Activated naive CD8-positive, alpha-beta T cell treated with anti-CD3 and anti-CD28 coated beads, Interleukin-2, amount 50 U/mL, for 24 hours (primary cell): ENCODE measurements around the gene KIR2DL1.
"Not testable (repeated sequence)": the region's sequence is repeated elsewhere in the genome, so short reads cannot be mapped to it uniquely, and the experiment has no call there.

ENCODE experiments used
- ATAC-seq: fragments of 150-1000 bp; cut with Tn5 transposase; one replicate; pipeline ENCODE4 v1.10.0; 2021
- DNase-seq: peaks from one replicate; pipeline ENCODE4 v3.0.0; 2021
- H3K27ac Mint-ChIP-seq: one replicate; pipeline ENCODE4 v1.8.0; 2021; ENCODE audit warnings: mild to moderate bottlenecking, mixed read lengths
- H3K27me3 Mint-ChIP-seq: one replicate; pipeline ENCODE4 v1.8.0; 2021; ENCODE audit warnings: mixed read lengths
- H3K36me3 Mint-ChIP-seq: one replicate; pipeline ENCODE4 v1.8.0; 2021; ENCODE audit warnings: low read depth, mixed read lengths
- H3K4me1 Mint-ChIP-seq: one replicate; pipeline ENCODE4 v1.8.0; 2021; ENCODE audit warnings: mixed read lengths
- H3K4me3 Mint-ChIP-seq: one replicate; pipeline ENCODE4 v1.8.0; 2021; ENCODE audit warnings: mild to moderate bottlenecking, moderate library complexity, mixed read lengths
- H3K9me3 Mint-ChIP-seq: one replicate; pipeline ENCODE4 v1.8.0; 2021; ENCODE audit warnings: mixed read lengths

KIR2DL1 gene

GRCh38 chr19:54788154-54788553, 18.6 kb downstream of the KIR2DL1 start:
- ATAC-seq: not testable (repeated sequence)

DNA sequence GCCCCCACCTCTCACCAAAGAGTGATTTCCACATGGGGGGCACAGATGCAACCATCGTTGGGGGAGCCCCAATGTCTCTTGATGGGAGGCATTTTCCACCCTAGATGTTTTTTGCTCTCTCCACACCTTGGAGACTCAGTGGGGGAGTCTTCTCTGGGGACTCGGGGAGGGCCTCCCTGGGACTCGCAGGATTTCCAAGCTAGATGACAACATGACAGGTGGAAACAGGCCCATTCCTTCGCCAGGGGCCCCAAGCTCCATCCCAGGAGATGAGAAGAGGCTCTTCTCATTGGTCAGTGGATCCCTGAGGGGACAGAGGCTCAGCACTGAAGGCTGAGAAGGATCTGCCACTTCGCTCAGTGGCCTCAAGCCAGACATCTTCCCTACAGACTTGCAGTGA, 21.1 kb downstream of the KIR2DL1 start:
- Mint-ChIP-seq H3K4me3 (no peak overlapping the region), H3K27me3 (peaks cover 3% of the 10 kb centered on the region), H3K36me3 (no peaks in the 10 kb centered on the region), H3K9me3 (no peaks in the 10 kb centered on the region), H3K27ac (no peak overlapping the region), H3K4me1 (peaks cover 16% of the 10 kb centered on the region)
- ATAC-seq (no peak), DNase-seq (no peak)

More at GRCh38 chr19:54788154-54788553, 18.6 kb downstream of the KIR2DL1 start:
- peaks cover 11% of the 10 kb centered on the region for H3K27me3 Mint-ChIP-seq
- not testable (repeated sequence) for DNase-seq, H3K4me1 Mint-ChIP-seq, H3K4me3 Mint-ChIP-seq, H3K36me3 Mint-ChIP-seq, H3K9me3 Mint-ChIP-seq, H3K27ac Mint-ChIP-seq

DNA sequence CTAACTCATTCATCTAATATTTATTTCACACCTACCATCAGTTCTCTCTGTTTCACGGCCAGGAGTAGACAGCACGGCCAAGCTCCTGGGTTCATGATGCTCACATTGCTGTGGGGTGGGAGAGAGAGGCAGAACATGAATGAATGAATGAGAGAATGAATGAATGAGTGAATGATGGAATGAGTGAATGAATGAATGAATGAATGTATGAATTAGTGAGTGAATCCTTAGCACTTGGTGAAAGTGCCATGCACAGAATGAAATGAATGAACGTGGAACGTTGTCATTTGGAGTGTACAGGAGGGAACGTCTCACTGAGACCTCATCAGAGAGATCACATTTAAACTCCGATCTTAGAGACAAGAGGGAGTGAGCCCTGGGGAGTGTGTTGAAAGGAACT, 21.9 kb downstream of the KIR2DL1 start:
- ATAC-seq: no peak
- no peak overlapping the region for H3K27ac Mint-ChIP-seq

DNA sequence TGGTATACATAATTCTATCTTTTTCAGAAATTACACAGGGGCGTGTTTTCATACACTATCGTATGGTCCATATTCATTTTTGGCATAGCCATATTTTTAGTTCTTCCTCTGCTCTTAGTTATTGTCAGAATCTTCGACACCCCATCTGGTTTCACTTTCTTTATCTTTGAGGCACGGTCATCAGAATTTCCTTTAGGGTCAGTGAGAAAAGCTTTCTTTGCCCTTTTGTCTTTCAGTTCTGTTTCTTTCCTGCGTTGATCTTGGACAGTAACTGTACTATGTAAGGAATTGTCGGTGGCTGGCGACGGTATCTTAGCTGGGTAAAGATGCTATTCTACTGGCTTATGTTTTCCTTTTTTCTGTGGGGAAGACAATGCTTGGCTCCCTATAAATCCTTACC, 23.2 kb downstream of the KIR2DL1 start:
- Mint-ChIP-seq H3K4me1 (peaks cover 16% of the 10 kb centered on the region), H3K27me3 (peaks cover under 1% of the 10 kb centered on the region), H3K27ac (no peak overlapping the region), H3K4me3 (peak overlapping the region; percentile 71), H3K9me3 (no peaks in the 10 kb centered on the region), H3K36me3 (no peaks in the 10 kb centered on the region)
- DNase-seq (no peak), ATAC-seq (no peak)

More for the DNA sequence above, 21.9 kb downstream of the KIR2DL1 start:
- H3K27me3 Mint-ChIP-seq: peaks cover 3% of the 10 kb centered on the region
- DNase-seq: no peak
- H3K4me3 Mint-ChIP-seq: no peak overlapping the region
- H3K9me3 Mint-ChIP-seq: no peaks in the 10 kb centered on the region
- peaks cover 16% of the 10 kb centered on the region for H3K4me1 Mint-ChIP-seq
- no peaks in the 10 kb centered on the region for H3K36me3 Mint-ChIP-seq

DNA sequence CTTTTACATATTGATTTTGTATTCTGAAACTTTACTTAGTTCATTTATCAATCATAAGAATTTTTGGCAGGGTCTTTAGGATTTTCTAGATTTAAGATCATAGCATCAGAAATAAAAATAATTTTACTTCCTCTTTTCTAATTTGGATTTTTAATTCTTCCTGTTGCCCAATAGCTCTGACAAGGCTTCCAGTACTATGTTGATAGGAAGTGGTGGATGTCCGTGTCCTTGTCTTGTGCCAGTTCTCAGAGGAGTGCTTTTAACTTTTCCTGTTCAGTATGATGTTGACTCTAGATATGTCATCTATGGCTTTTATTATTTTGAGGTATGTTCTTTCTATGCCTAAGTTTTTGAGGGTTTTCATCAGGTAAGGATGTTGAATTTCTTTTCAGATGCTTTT, 26.2 kb downstream of the KIR2DL1 start:
- no peak for DNase-seq
- no peak for ATAC-seq
- Mint-ChIP-seq H3K27ac (no peak overlapping the region), H3K9me3 (no peaks in the 10 kb centered on the region), H3K4me3 (no peak overlapping the region), H3K36me3 (no peaks in the 10 kb centered on the region), H3K4me1 (peaks cover 16% of the 10 kb centered on the region), H3K27me3 (peaks cover 10% of the 10 kb centered on the region)

DNA sequence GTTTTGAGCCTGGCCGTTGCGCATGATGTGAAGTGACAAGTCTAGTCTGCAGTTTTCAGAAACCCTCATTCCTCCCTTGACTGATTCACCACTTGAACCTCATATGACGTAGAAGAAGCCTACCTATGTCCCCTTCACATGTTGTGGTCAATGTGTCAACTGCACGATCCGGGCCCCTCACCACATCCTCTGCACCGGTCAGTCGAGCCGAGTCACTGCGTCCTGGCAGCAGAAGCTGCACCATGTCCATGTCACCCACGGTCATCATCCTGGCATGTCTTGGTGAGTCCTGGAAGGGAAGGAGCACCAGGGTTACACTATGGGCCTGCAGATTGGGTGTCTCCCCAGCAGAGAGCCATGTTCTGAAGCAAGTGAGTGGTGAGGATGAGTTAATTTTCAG, 33.8 kb downstream of the KIR2DL1 start, which contains the start of gene KIR2DL4:
KIR2DL4 (plus strand) TSS at position 201 of the 400 bp plus-strand sequence; CDS start at position 243, 42 bp downstream.
- H3K27ac Mint-ChIP-seq: no peak within 1 kb of the TSS
- ATAC-seq: no peak
- H3K36me3 Mint-ChIP-seq: no peaks in the 10 kb centered on the region
- peaks cover 12% of the 10 kb centered on the region for H3K27me3 Mint-ChIP-seq
- DNase-seq: no peak
- no peaks in the 10 kb centered on the region for H3K4me1 Mint-ChIP-seq
- no peak within 1 kb of the TSS for H3K4me3 Mint-ChIP-seq
- H3K9me3 Mint-ChIP-seq: no peaks in the 10 kb centered on the region

DNA sequence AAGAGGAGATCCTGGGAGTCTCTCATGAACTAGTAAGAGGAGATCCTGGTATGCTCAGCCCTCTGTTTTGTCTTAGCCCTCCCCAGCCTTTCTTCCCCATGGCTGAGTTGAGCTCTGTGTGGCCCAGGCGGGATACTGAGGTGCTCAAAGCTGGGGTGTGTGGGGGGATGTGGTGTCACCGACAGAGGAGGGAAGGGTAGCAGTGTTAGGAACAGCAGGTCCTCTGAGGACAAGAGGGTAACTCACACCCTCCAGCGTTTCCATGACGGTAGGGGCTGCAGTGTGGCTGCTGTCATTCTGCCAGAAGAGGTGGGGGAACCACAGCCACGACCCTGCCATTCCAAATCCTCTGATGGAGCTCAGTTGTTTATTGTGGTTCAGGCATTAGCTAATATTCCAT, 34.5 kb downstream of the KIR2DL1 start:
- Mint-ChIP-seq H3K27me3 (peaks cover 9% of the 10 kb centered on the region), H3K4me1 (no peaks in the 10 kb centered on the region), H3K36me3 (no peaks in the 10 kb centered on the region), H3K9me3 (no peaks in the 10 kb centered on the region), H3K4me3 (no peak overlapping the region), H3K27ac (no peak overlapping the region)
- DNase-seq (peak; percentile 14), ATAC-seq (peak; percentile 33)

DNA sequence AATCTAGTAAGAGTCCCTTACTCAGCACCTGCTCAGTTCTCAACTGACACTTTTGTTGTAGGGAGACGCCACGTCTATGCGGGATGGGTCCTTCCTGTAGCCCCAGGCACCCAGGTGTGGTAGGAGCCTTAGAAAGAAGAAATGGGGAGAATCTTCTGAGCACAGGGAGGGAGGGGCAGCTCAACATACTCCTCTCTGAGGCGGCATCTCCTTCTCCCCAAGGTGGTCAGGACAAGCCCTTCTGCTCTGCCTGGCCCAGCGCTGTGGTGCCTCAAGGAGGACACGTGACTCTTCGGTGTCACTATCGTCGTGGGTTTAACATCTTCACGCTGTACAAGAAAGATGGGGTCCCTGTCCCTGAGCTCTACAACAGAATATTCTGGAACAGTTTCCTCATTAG, 35.0 kb downstream of the KIR2DL1 start:
- no peak for DNase-seq
- Mint-ChIP-seq H3K27ac (no peak overlapping the region), H3K4me3 (no peak overlapping the region), H3K4me1 (no peaks in the 10 kb centered on the region), H3K27me3 (peaks cover 4% of the 10 kb centered on the region), H3K36me3 (no peaks in the 10 kb centered on the region), H3K9me3 (peaks cover 2% of the 10 kb centered on the region)
- ATAC-seq: no peak

DNA sequence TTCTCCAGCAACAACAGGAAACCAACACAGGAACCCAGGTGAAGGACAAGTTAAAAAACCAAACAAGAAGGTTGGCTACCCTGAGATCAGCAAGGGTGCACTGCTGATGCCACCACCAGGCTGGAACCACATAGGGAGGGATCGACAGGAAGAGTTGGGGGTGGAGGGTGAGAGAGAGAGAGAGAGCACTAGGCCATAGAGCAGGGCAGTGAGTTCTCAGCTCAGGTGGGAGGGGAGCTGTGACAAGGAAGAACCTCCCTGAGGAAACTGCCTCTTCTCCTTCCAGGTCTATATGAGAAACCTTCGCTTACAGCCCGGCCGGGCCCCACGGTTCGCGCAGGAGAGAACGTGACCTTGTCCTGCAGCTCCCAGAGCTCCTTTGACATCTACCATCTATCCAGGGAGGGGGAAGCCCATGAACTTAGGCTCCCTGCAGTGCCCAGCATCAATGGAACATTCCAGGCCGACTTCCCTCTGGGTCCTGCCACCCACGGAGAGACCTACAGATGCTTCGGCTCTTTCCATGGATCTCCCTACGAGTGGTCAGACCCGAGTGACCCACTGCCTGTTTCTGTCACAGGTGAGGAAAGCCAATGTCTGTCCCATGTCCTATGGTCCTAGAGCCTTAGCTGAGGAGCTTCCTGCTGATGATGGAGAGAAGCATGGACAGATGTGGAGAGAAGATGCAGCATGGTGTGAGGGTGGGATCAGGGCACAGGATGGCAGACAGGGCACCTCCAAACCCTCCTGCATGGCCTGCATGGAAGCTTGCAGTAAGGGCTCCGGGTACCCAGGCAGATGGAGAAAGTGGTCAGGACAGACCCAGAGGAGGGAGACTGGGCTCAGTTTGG, 36.3 kb downstream of the KIR2DL1 start:
- H3K9me3 Mint-ChIP-seq: peaks cover 10% of the 10 kb centered on the region

DNA sequence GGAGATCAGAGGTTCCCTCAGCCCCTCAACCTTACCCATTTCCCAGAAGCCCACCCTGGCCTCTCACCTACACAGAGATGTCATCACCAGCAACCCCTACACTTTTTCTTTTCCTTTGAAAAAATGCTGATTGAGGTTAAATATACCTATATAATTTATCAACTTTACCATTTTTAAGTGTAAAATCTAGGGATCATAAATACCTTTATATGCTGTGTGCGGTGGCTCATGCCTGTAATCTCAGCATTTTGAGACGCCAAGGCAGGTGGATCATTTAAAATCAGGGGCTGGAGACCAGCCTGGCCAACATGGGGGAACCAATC, 36.9 kb downstream of the KIR2DL1 start:
- Mint-ChIP-seq H3K27me3 (peaks cover 7% of the 10 kb centered on the region), H3K36me3 (no peaks in the 10 kb centered on the region), H3K4me3 (no peak overlapping the region), H3K9me3 (peaks cover 11% of the 10 kb centered on the region), H3K4me1 (no peaks in the 10 kb centered on the region), H3K27ac (no peak overlapping the region)
- ATAC-seq (no peak), DNase-seq (no peak)

More for the DNA sequence above, 36.3 kb downstream of the KIR2DL1 start:
- H3K27me3 Mint-ChIP-seq: peaks cover 7% of the 10 kb centered on the region
- H3K4me1 Mint-ChIP-seq: no peaks in the 10 kb centered on the region
- H3K4me3 Mint-ChIP-seq: no peak overlapping the region
- ATAC-seq: no peak
- DNase-seq: no peak
- H3K36me3 Mint-ChIP-seq: no peaks in the 10 kb centered on the region
- no peak overlapping the region for H3K27ac Mint-ChIP-seq

- not testable (repeated sequence) for H3K4me1 Mint-ChIP-seq, ATAC-seq, H3K27ac Mint-ChIP-seq, H3K4me3 Mint-ChIP-seq, H3K36me3 Mint-ChIP-seq, DNase-seq, H3K27me3 Mint-ChIP-seq
- H3K9me3 Mint-ChIP-seq: peaks cover 15% of the 10 kb centered on the region
These were observed 45.0 kb downstream of the KIR2DL1 start for GRCh38 chr19:54814571-54814970.

DNA sequence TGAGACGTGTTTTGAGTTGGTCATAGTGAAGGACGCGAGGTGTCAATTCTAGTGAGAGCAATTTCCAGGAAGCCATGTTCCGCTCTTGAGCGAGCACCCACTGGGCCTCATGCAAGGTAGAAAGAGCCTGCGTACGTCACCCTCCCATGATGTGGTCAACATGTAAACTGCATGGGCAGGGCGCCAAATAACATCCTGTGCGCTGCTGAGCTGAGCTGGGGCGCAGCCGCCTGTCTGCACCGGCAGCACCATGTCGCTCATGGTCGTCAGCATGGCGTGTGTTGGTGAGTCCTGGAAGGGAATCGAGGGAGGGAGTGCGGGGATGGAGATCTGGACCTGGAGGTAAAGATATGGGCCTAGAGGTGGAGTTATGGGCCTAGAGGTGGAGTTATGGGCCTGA, 46.7 kb downstream of the KIR2DL1 start, which contains the start of gene KIR3DL1:
KIR3DL1 (plus strand) TSS at position 218 of the 400 bp plus-strand sequence.
- H3K9me3 Mint-ChIP-seq: not testable (repeated sequence)
- H3K4me3 Mint-ChIP-seq: peak within 1 kb of the TSS; percentile 24

GRCh38 chr19:54817670-54818536, 48.3 kb downstream of the KIR2DL1 start:
- Mint-ChIP-seq H3K4me3 (no peak overlapping the region), H3K27ac (no peak overlapping the region), H3K4me1 (no peaks in the 10 kb centered on the region), H3K9me3 (no peaks in the 10 kb centered on the region), H3K36me3 (no peaks in the 10 kb centered on the region), H3K27me3 (peaks cover 4% of the 10 kb centered on the region)
- no peak for ATAC-seq
- DNase-seq: no peak

More for the DNA sequence above, 46.7 kb downstream of the KIR2DL1 start, which contains the start of gene KIR3DL1:
- H3K4me1 Mint-ChIP-seq, H3K27me3 Mint-ChIP-seq, H3K36me3 Mint-ChIP-seq, DNase-seq, ATAC-seq: not testable (repeated sequence)
- peak within 1 kb of the TSS; percentile 25 for H3K27ac Mint-ChIP-seq

DNA sequence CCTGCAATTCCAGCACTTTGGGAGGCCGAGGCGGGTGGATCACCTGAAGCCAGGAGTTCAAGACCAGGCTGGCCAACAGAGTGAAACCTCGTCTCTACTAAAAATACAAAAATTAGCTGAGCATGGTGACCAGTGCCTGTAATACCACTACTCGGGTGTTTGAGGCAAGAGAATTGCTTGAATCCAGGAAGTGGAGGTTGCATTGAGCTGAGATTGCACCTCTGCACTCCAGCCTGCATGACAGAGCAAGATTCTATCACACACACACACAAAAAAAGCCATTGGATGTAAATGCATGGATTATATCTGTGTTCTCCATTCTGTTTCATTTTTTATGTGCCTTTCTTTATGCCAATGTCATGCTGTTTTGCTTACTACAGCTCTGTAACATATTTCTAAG, 54.8 kb downstream of the KIR2DL1 start:
- not testable (repeated sequence) for H3K4me3 Mint-ChIP-seq, H3K4me1 Mint-ChIP-seq, H3K27me3 Mint-ChIP-seq, ATAC-seq, DNase-seq, H3K36me3 Mint-ChIP-seq, H3K27ac Mint-ChIP-seq, H3K9me3 Mint-ChIP-seq

DNA sequence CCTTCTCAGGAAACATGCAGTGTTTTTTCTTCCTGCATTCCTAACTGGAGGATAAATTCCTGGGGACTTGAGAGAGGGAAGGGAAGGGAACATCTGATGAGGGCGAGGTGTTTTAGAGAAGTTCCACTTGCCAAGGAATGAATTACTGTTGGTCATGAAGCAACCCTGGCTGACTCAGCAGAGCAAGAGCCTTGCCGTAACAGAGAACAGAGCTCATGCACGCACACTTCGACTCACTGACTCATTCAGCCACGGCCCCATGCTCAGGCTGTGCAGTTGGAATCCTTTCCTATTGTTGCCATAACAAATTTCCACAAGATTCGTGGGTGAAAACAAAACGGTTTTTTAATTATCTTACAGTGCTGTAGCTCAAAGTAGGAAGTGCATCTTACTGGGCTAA, 55.7 kb downstream of the KIR2DL1 start:
- not testable (repeated sequence) for DNase-seq, H3K4me3 Mint-ChIP-seq, H3K27me3 Mint-ChIP-seq, H3K9me3 Mint-ChIP-seq, H3K27ac Mint-ChIP-seq, ATAC-seq, H3K36me3 Mint-ChIP-seq, H3K4me1 Mint-ChIP-seq
